ENCODE measurements around the gene EIF3I. TPM values are rescaled to one million over a fixed set of nuclear protein-coding genes. Genes with fewer than 3 reads are reported as not detected.

Gene EIF3I
- total RNA-seq, 6 donors from 2014 or later = 62.9 to 173 (median 109) TPM

- Histone ChIP-seq H3K27me3 (no peaks in the 10 kb centered on the region), H3K4me1 (peaks cover 15 to 31% (median 26%) of the 10 kb centered on the region in 4 donors), H3K27ac (peak overlapping the region in 3 of 4 donors; percentile 62 to 79 (median 76)), H3K9me3 (no peaks in the 10 kb centered on the region), H3K4me3 (peak overlapping the region in 1 of 4 donors; percentile 69), H3K36me3 (peaks cover 9 to 32% (median 24%) of the 10 kb centered on the region in 4 donors)
- TF ChIP-seq POLR2A (IDR thresholded peaks at IDR 0.05) (no peak), POLR2AphosphoS5 (IDR thresholded peaks at IDR 0.05) (no peak), CTCF (IDR thresholded peaks at IDR 0.05) (no peak), EP300 (IDR thresholded peaks at IDR 0.05) (no peak)
- ATAC-seq (ENCODE audit: low FRiP score in 2 of 2) (no peak), DNase-seq (no peak)
- WGBS, 2 donors = 70% methylated on average over 6 of the region's 6 CpGs; no CpG with 5 or more reads in 1 of the 2 donors
Observed at GRCh38 chr1:32199717-32200072, 22.5 kb upstream of the EIF3I start.

GRCh38 chr1:32200226-32201010, 21.8 kb upstream of the EIF3I start, which contains the start of gene CCDC28B:
CCDC28B (plus strand) TSS chr1:32200595; CDS start chr1:32201936, 1,341 bp downstream.
- peak in 1 of 4 donors; percentile 26 for TF ChIP-seq POLR2A (IDR thresholded peaks at IDR 0.05)
- peak in 1 of 2 donors; percentile 47 for TF ChIP-seq POLR2AphosphoS5 (IDR thresholded peaks at IDR 0.05)
- TF ChIP-seq EP300 (IDR thresholded peaks at IDR 0.05) = no peak
- TF ChIP-seq CTCF (IDR thresholded peaks at IDR 0.05) = no peak
- Histone ChIP-seq H3K36me3 (peaks cover 2 to 25% (median 17%) of the 10 kb centered on the region in 4 donors), H3K27me3 (no peaks in the 10 kb centered on the region), H3K4me3 (peak within 1 kb of the TSS; percentile 63 to 69 (median 64)), H3K4me1 (peaks cover 19 to 36% (median 33%) of the 10 kb centered on the region in 4 donors), H3K9me3 (no peaks in the 10 kb centered on the region), H3K27ac (peak within 1 kb of the TSS; percentile 62 to 79 (median 73))
- peak; percentile 60 to 86 for DNase-seq
- WGBS, 2 donors = 1% methylated on average over 9 to 34 of the region's 34 CpGs
- ATAC-seq (ENCODE audit: low FRiP score in 2 of 2) = peak; percentile 22 to 73

- 3 to 5% methylated on average over 10 to 24 of the region's 26 CpGs for WGBS, 2 donors
- DNase-seq (peak; percentile 65 to 82), ATAC-seq (ENCODE audit: low FRiP score in 2 of 2) (peak; percentile 38 to 50)
- H3K4me3 ChIP-seq = peak overlapping the region; percentile 63 to 69 (median 64)
- peaks cover 22 to 40% (median 38%) of the 10 kb centered on the region in 4 donors for H3K4me1 ChIP-seq
- TF ChIP-seq CTCF (IDR thresholded peaks at IDR 0.05) (no peak), POLR2AphosphoS5 (IDR thresholded peaks at IDR 0.05) (peak in 1 of 2 donors; percentile 18), EP300 (IDR thresholded peaks at IDR 0.05) (no peak), POLR2A (IDR thresholded peaks at IDR 0.05) (no peak)
- H3K27ac ChIP-seq = peak overlapping the region; percentile 62 to 79 (median 73)
- H3K36me3 ChIP-seq = peaks cover 0 to 17% (median 10%) of the 10 kb centered on the region in 4 donors
- H3K27me3 ChIP-seq = no peaks in the 10 kb centered on the region
- H3K9me3 ChIP-seq = no peaks in the 10 kb centered on the region
Observed at GRCh38 chr1:32201011-32201855, 21.0 kb upstream of the EIF3I start.

- peak in 1 of 2 donors; percentile 1 for ATAC-seq (ENCODE audit: low FRiP score in 2 of 2)
Observed at GRCh38 chr1:32204943-32205361, 17.3 kb upstream of the EIF3I start.

More at GRCh38 chr1:32204943-32205361, 17.3 kb upstream of the EIF3I start:
- H3K27ac ChIP-seq = peak overlapping the region in 3 of 4 donors; percentile 5 to 71 (median 68)
- no peak for TF ChIP-seq POLR2A (IDR thresholded peaks at IDR 0.05)
- TF ChIP-seq CTCF (IDR thresholded peaks at IDR 0.05) = peak in 1 of 6 experiments; percentile 7
- peak overlapping the region; percentile 40 to 78 (median 68) for H3K4me3 ChIP-seq
- H3K4me1 ChIP-seq = peaks cover 24 to 42% (median 32%) of the 10 kb centered on the region in 4 donors
- no peaks in the 10 kb centered on the region for H3K9me3 ChIP-seq
- peak; percentile 40 to 73 for DNase-seq
- no peaks in the 10 kb centered on the region for H3K27me3 ChIP-seq
- 39 to 43% methylated on average over 14 to 26 of the region's 26 CpGs for WGBS, 2 donors
- no peaks in the 10 kb centered on the region for H3K36me3 ChIP-seq

Data from upper lobe of left lung (tissue), 6 donors.